Erythroblast (primary cell): ENCODE results near the gene CABLES1.

ENCODE experiments used
- GATA1 ChIP-seq: IDR thresholded peaks from 2 replicates; pipeline ENCODE4 v1.6.1; 2011; ENCODE audit warnings: low read depth, mild to moderate bottlenecking, control low read depth, low read length, moderate library complexity
- POLR2A ChIP-seq: IDR thresholded peaks from 2 replicates; pipeline ENCODE4 v1.6.1; 2011; ENCODE audit warnings: mild to moderate bottlenecking, low read length

GRCh38 chr18:23227726-23228070 is 92.4 kb downstream of the CABLES1 start:
- TF ChIP-seq POLR2A (no peak), GATA1 (no peak)
